Prostate gland (tissue), 2 donors: Measurements from ENCODE around the gene IL10RB. TPM values are rescaled to one million over a fixed set of nuclear protein-coding genes. Genes with fewer than 3 reads are reported as not detected.

Experiments
- DNase-seq: peaks from one replicate; pipeline ENCODE4 v3.0.0-alpha.2; 2019; ENCODE audit warnings: low spot score
- H3K27ac ChIP-seq, 2 donors: fragments of 200-600 bp; sonication (generic); 2 replicates each; pipeline ENCODE4 v1.5.1; 2017 to 2019
- H3K27me3 ChIP-seq: fragments of 200-600 bp; sonication (generic); replicated peaks from 2 replicates; pipeline ENCODE4 v1.5.1; 2019; ENCODE audit not compliant: insufficient read depth
- H3K36me3 ChIP-seq, 2 donors: fragments of 200-600 bp; sonication (generic); 1 replicate in 1 of 2; 2 replicates in 1 of 2; pipeline versions ENCODE4 v1.5.1 to v1.8.1; 2017 to 2019
- H3K4me1 ChIP-seq: fragments of 200-600 bp; sonication (generic); replicated peaks from 2 replicates; pipeline ENCODE4 v1.5.1; 2019
- H3K4me3 ChIP-seq, 2 donors: fragments of 200-600 bp; sonication (generic); 2 replicates each; pipeline ENCODE4 v1.5.1; 2017 to 2019
- H3K9me3 ChIP-seq: fragments of 200-600 bp; sonication (generic); 2 replicates; pipeline ENCODE4 v1.5.1; 2017
- POLR2A ChIP-seq: fragments of 450-650 bp; IDR thresholded peaks from one replicate; pipeline ENCODE4 v1.6.1; 2016; ENCODE audit warnings: antibody characterized with exemption, mild to moderate bottlenecking
- POLR2AphosphoS5 ChIP-seq: sonication (generic); formaldehyde crosslinking; IDR thresholded peaks from one replicate; pipeline ENCODE4 v1.6.1; 2017; ENCODE audit warnings: antibody characterized with exemption
- WGBS: methylation state at CpG from one replicate; pipeline ENCODE4 v1.1.5; 2018; 5-methylcytosine and 5-hydroxymethylcytosine counted together
- intact Hi-C: fragments of 100-400 bp; cut with DNase I; formaldehyde crosslinking; loops from one replicate; pipeline ENCODE4 v1.14.2; 2022
- total RNA-seq, 2 donors: library from RNA; depleted of rRNA; stranded (reverse); fragments of >200 nt; gene quantifications; one replicate each; pipeline ENCODE4 v1.1.0, GENCODE V29; 2016
- TF ChIP-seq, protein P1 (sequence below), 4 experiments: fragments of 200-600 bp in 2 of 4; fragments of 450-650 bp in 2 of 4; sonication (generic) in 2 of 4; IDR thresholded peaks; 1 replicate in 3 of 4; 2 replicates in 1 of 4; pipeline ENCODE4 v1.5.1; 2016 to 2019; ENCODE audit warnings: antibody characterized with exemption in 4 of 4, mild to moderate bottlenecking in 2 of 4, moderate library complexity in 2 of 4

The IL10RB gene
- total RNA-seq, 2 donors from 2014 or later, result 29.3 to 30.8 TPM

GRCh38 chr21:33258475-33258874, 7.7 kb upstream of the IL10RB start:
- no peak for DNase-seq
- intact Hi-C loops, result no loop called here
- Histone ChIP-seq H3K4me3 (no peak overlapping the region), H3K27me3 (no peaks in the 10 kb centered on the region), H3K27ac (no peak overlapping the region), H3K9me3 (no peaks in the 10 kb centered on the region), H3K4me1 (no peaks in the 10 kb centered on the region), H3K36me3 (no peaks in the 10 kb centered on the region)
- TF ChIP-seq POLR2A (no peak), POLR2AphosphoS5 (no peak)
- TF ChIP-seq, protein P1, sequence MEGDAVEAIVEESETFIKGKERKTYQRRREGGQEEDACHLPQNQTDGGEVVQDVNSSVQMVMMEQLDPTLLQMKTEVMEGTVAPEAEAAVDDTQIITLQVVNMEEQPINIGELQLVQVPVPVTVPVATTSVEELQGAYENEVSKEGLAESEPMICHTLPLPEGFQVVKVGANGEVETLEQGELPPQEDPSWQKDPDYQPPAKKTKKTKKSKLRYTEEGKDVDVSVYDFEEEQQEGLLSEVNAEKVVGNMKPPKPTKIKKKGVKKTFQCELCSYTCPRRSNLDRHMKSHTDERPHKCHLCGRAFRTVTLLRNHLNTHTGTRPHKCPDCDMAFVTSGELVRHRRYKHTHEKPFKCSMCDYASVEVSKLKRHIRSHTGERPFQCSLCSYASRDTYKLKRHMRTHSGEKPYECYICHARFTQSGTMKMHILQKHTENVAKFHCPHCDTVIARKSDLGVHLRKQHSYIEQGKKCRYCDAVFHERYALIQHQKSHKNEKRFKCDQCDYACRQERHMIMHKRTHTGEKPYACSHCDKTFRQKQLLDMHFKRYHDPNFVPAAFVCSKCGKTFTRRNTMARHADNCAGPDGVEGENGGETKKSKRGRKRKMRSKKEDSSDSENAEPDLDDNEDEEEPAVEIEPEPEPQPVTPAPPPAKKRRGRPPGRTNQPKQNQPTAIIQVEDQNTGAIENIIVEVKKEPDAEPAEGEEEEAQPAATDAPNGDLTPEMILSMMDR (IDR thresholded peaks at IDR 0.05), result no peak
- 93% methylated on average over 9 of the region's 9 CpGs for WGBS

- Histone ChIP-seq H3K4me1 (no peaks in the 10 kb centered on the region), H3K27me3 (no peaks in the 10 kb centered on the region), H3K9me3 (no peaks in the 10 kb centered on the region), H3K36me3 (no peaks in the 10 kb centered on the region), H3K27ac (no peak overlapping the region), H3K4me3 (no peak overlapping the region)
- intact Hi-C loops, result no loop called here
- DNase-seq, result no peak
- no peak for TF ChIP-seq POLR2A
- no peak for TF ChIP-seq POLR2AphosphoS5
- TF ChIP-seq, protein P1 (IDR thresholded peaks at IDR 0.05), result no peak
- 80% methylated on average over 2 of the region's 2 CpGs for WGBS
These were observed 6.7 kb upstream of the IL10RB start for GRCh38 chr21:33259428-33259827.

GRCh38 chr21:33259995-33260394, 6.2 kb upstream of the IL10RB start:
- H3K4me1 ChIP-seq, result no peaks in the 10 kb centered on the region
- H3K27me3 ChIP-seq, result no peaks in the 10 kb centered on the region
- TF ChIP-seq, protein P1 (IDR thresholded peaks at IDR 0.05), result no peak
- no peak for TF ChIP-seq POLR2AphosphoS5
- TF ChIP-seq POLR2A, result no peak
- H3K36me3 ChIP-seq, result no peaks in the 10 kb centered on the region
- no peak for DNase-seq
- intact Hi-C loops, result no loop called here
- H3K9me3 ChIP-seq, result no peaks in the 10 kb centered on the region
- H3K4me3 ChIP-seq, result no peak overlapping the region
- no peak overlapping the region for H3K27ac ChIP-seq
- WGBS, result 76% methylated on average over 7 of the region's 7 CpGs

GRCh38 chr21:33261635-33262034, 4.5 kb upstream of the IL10RB start:
- intact Hi-C loops, result no loop called here
- TF ChIP-seq POLR2A (no peak), POLR2AphosphoS5 (no peak)
- TF ChIP-seq, protein P1 (IDR thresholded peaks at IDR 0.05), result no peak
- Histone ChIP-seq H3K9me3 (no peaks in the 10 kb centered on the region), H3K36me3 (no peaks in the 10 kb centered on the region), H3K27me3 (no peaks in the 10 kb centered on the region), H3K4me1 (no peaks in the 10 kb centered on the region), H3K27ac (no peak overlapping the region), H3K4me3 (no peak overlapping the region)
- 67% methylated on average over 3 of the region's 3 CpGs for WGBS
- no peak for DNase-seq

DNA sequence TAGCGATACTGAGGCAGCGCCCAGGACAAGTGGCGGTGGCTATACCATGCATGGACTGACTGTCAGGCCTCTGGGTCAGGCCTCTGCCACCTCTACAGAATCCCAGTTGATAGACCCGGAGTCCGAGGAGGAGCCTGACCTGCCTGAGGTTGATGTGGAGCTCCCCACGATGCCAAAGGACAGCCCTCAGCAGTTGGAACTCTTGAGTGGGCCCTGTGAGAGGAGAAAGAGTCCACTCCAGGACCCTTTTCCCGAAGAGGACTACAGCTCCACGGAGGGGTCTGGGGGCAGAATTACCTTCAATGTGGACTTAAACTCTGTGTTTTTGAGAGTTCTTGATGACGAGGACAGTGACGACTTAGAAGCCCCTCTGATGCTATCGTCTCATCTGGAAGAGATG, 3.2 kb upstream of the IL10RB start:
- no peaks in the 10 kb centered on the region for H3K9me3 ChIP-seq
- H3K4me1 ChIP-seq, result no peaks in the 10 kb centered on the region
- TF ChIP-seq, protein P1 (IDR thresholded peaks at IDR 0.05), result no peak
- no peak for TF ChIP-seq POLR2A
- TF ChIP-seq POLR2AphosphoS5, result no peak
- H3K27ac ChIP-seq, result no peak overlapping the region
- DNase-seq, result no peak
- WGBS, result 96% methylated on average over 11 of the region's 11 CpGs
- H3K36me3 ChIP-seq, result no peaks in the 10 kb centered on the region
- intact Hi-C loops, result no loop called here
- H3K4me3 ChIP-seq, result no peak overlapping the region
- H3K27me3 ChIP-seq, result no peaks in the 10 kb centered on the region
